HCT116 (cell line): ENCODE results near the gene NMNAT3. TPM values are rescaled to one million over a fixed set of nuclear protein-coding genes. Genes with fewer than 3 reads are reported as not detected.

ENCODE experiments used
- ATAC-seq: fragments of 200-7000 bp; cut with Tn5 transposase; 2 replicates; pipeline ENCODE4 v1.9.1; 2020; ENCODE audit warnings: mild to moderate bottlenecking, moderate library complexity
- BruUV-seq: library from RNA; stranded (reverse); fragments of 400-500 nt; replicated peaks from 2 replicates; lab custom pipeline; 2021; lab: Mats Ljungman, UMichigan
- CTCF ChIA-PET: fragments of 300-600 bp; sonication (Branson Sonifier 250); formaldehyde crosslinking; loops from one replicate; lab custom pipeline; 2021; ENCODE audit warnings: antibody characterized with exemption; lab: Charles Lee
- POLR2A ChIA-PET: fragments of 300-600, 350-600 bp; sonication (Branson Sonifier 250); formaldehyde crosslinking; loops from one replicate; lab custom pipeline; 2021; ENCODE audit warnings: antibody characterized with exemption; lab: Charles Lee
- RAD21 ChIA-PET, 2 experiments: fragments of 300-600 bp; sonication (Branson Sonifier 250); formaldehyde crosslinking; loops; one replicate each; lab custom pipeline; 2023; ENCODE audit warnings: low total read pairs in 2 of 2; ENCODE audit not compliant: uncharacterized antibody in 2 of 2, unreplicated experiment in 2 of 2, low non-redundant PET in 1 of 2; lab: Charles Lee
- DNase-seq: peaks from one replicate; pipeline ENCODE4 v3.0.0-alpha.2; 2010; ENCODE audit warnings: low read depth, low spot score
- H2AFZ ChIP-seq: fragments of 200-600 bp; shearing (Covaris generic), sonication (generic); 2 replicates; pipeline ENCODE4 v1.6.1; 2017; ENCODE audit warnings: low read depth, mixed run types, mixed read lengths, antibody characterized with exemption, low read length; ENCODE audit not compliant: poor library complexity, severe bottlenecking
- H3K27ac ChIP-seq: 2 replicates; pipeline ENCODE4 v1.5.1; 2012; ENCODE audit warnings: low read depth, low read length
- H3K27me3 ChIP-seq: fragments of 200-600 bp; sonication (generic); 2 replicates; pipeline ENCODE4 v1.6.1; 2016; ENCODE audit warnings: mixed run types, low read length, mixed read lengths; ENCODE audit not compliant: insufficient read depth
- H3K36me3 ChIP-seq, 2 experiments: fragments of 200-500 bp in 1 of 2; fragments of 200-600 bp in 1 of 2; sonication (Bioruptor generic) in 1 of 2; sonication (generic) in 1 of 2; 2 replicates each; pipeline versions ENCODE4 v1.5.1 to v1.6.1; 2014 to 2016; ENCODE audit warnings: low read length in 2 of 2, inconsistent platforms in 1 of 2, mixed read lengths in 1 of 2, mixed run types in 1 of 2; ENCODE audit not compliant: insufficient read depth in 2 of 2, control insufficient read depth in 1 of 2
- H3K4me1 ChIP-seq, 2 experiments: fragments of 200-600 bp in 1 of 2; sonication (generic) in 1 of 2; 2 replicates each; pipeline versions ENCODE4 v1.5.1 to v1.6.1; 2012 to 2017; ENCODE audit warnings: low read length in 2 of 2, inconsistent platforms in 1 of 2, mild to moderate bottlenecking in 1 of 2, mixed read lengths in 1 of 2, mixed run types in 1 of 2, moderate library complexity in 1 of 2; ENCODE audit not compliant: insufficient read depth in 2 of 2, control insufficient read depth in 1 of 2
- H3K4me2 ChIP-seq: fragments of 200-600 bp; sonication (generic); 2 replicates; pipeline ENCODE4 v1.6.1; 2017; ENCODE audit warnings: mixed run types, low read length, mixed read lengths
- H3K4me3 ChIP-seq, 2 experiments: fragments of 200-600 bp in 1 of 2; sonication (generic) in 1 of 2; replicated peaks in 1 of 2; 2 replicates each; pipeline ENCODE4 v1.5.1; 2011 to 2016; ENCODE audit warnings: low read length in 2 of 2, control low read depth in 1 of 2, low read depth in 1 of 2, mild to moderate bottlenecking in 1 of 2, mixed read lengths in 1 of 2, mixed run types in 1 of 2
- H3K79me2 ChIP-seq: fragments of 200-600 bp; sonication (generic); 2 replicates; pipeline ENCODE4 v1.6.1; 2017; ENCODE audit warnings: mild to moderate bottlenecking, mixed run types, low read length, moderate library complexity, mixed read lengths; ENCODE audit not compliant: insufficient read depth
- H3K9ac ChIP-seq: fragments of 200-600 bp; sonication (generic); 2 replicates; pipeline ENCODE4 v1.6.1; 2016; ENCODE audit warnings: low read length, mixed read lengths
- H3K9me2 ChIP-seq: fragments of 200-600 bp; sonication (generic), shearing (Covaris generic); 2 replicates; pipeline ENCODE4 v1.6.1; 2017; ENCODE audit warnings: mixed run types, mild to moderate bottlenecking, moderate library complexity; ENCODE audit not compliant: insufficient read depth
- H3K9me3 ChIP-seq, 2 experiments: fragments of 200-500 bp in 1 of 2; fragments of 200-600 bp in 1 of 2; sonication (Bioruptor generic) in 1 of 2; sonication (generic) in 1 of 2; 2 replicates each; pipeline ENCODE4 v1.6.1; 2014 to 2017; ENCODE audit warnings: low read length in 2 of 2, mixed read lengths in 2 of 2, inconsistent platforms in 1 of 2, low read depth in 1 of 2, mild to moderate bottlenecking in 1 of 2, mixed run types in 1 of 2, moderate library complexity in 1 of 2; ENCODE audit not compliant: control insufficient read depth in 1 of 2, insufficient read depth in 1 of 2
- H4K20me1 ChIP-seq: fragments of 200-600 bp; sonication (generic), shearing (Covaris generic); 2 replicates; pipeline ENCODE4 v1.6.1; 2017; ENCODE audit warnings: mixed run types, mild to moderate bottlenecking, moderate library complexity; ENCODE audit not compliant: insufficient read depth
- EGR1 ChIP-seq: IDR thresholded peaks from 2 replicates; pipeline ENCODE4 v1.6.1; 2012; ENCODE audit warnings: low read depth
- ELF1 ChIP-seq: IDR thresholded peaks from 2 replicates; pipeline ENCODE4 v1.6.1; 2012; ENCODE audit warnings: low read depth, borderline replicate concordance
- EZH2 ChIP-seq: fragments of 200-600 bp; sonication (generic); IDR thresholded peaks from 2 replicates; pipeline ENCODE4 v1.6.1; 2017; ENCODE audit warnings: antibody characterized with exemption, mixed run types
- FOSL1 ChIP-seq: IDR thresholded peaks from 2 replicates; pipeline ENCODE4 v1.6.1; 2012; ENCODE audit warnings: low read depth
- JUND ChIP-seq: IDR thresholded peaks from 2 replicates; pipeline ENCODE4 v1.6.1; 2012
- POLR2A ChIP-seq: IDR thresholded peaks from 2 replicates; pipeline ENCODE4 v1.7.0; 2011; ENCODE audit warnings: borderline replicate concordance; ENCODE audit not compliant: insufficient read depth, insufficient read length; ENCODE audit errors: extremely low read depth
- POLR2AphosphoS5 ChIP-seq: IDR thresholded peaks from 2 replicates; pipeline ENCODE4 v1.6.1; 2011; ENCODE audit warnings: mild to moderate bottlenecking, low read depth, low read length, moderate library complexity
- RAD21 ChIP-seq: IDR thresholded peaks from 2 replicates; pipeline ENCODE4 v1.6.1; 2012; ENCODE audit warnings: low read depth, mild to moderate bottlenecking
- SP1 ChIP-seq: IDR thresholded peaks from 2 replicates; pipeline ENCODE4 v1.6.1; 2012; ENCODE audit warnings: low read depth
- SRF ChIP-seq: IDR thresholded peaks from 2 replicates; pipeline ENCODE4 v1.6.1; 2012; ENCODE audit warnings: low read depth
- YY1 ChIP-seq: IDR thresholded peaks from 2 replicates; pipeline ENCODE4 v1.6.1; 2011; ENCODE audit warnings: low read length, low read depth, moderate library complexity, mild to moderate bottlenecking; ENCODE audit not compliant: insufficient replicate concordance; ENCODE audit errors: extremely low read depth
- ZFX ChIP-seq: fragments of 450-650 bp; IDR thresholded peaks from 2 replicates; pipeline ENCODE4 v1.6.1; 2017
- ZNF274 ChIP-seq: fragments of 200-500 bp; sonication (Bioruptor generic); IDR thresholded peaks from 2 replicates; pipeline ENCODE4 v1.6.1; 2014; ENCODE audit warnings: mild to moderate bottlenecking, low read depth, low read length, inconsistent platforms
- intact Hi-C: fragments of 100-400 bp; cut with micrococcal nuclease; formaldehyde crosslinking; loops from 2 replicates; pipeline ENCODE4 v1.10.0; 2022
- total RNA-seq: library from RNA; stranded (reverse); gene quantifications from one replicate; pipeline ENCODE4 v1.2.1, GENCODE V29; 2021; ENCODE audit not compliant: unreplicated experiment
- TF ChIP-seq, protein P1 (sequence below): IDR thresholded peaks from 2 replicates; pipeline ENCODE4 v1.6.1; 2012
- TF ChIP-seq, protein P2 (sequence below): IDR thresholded peaks from 2 replicates; pipeline ENCODE4 v1.6.1; 2012
- TF ChIP-seq, protein P3 (sequence below): IDR thresholded peaks from 2 replicates; pipeline ENCODE4 v1.6.1; 2012; ENCODE audit warnings: low read depth

The NMNAT3 gene
- total RNA-seq, 1 experiment from 2014 or later = 5.7 TPM

DNA sequence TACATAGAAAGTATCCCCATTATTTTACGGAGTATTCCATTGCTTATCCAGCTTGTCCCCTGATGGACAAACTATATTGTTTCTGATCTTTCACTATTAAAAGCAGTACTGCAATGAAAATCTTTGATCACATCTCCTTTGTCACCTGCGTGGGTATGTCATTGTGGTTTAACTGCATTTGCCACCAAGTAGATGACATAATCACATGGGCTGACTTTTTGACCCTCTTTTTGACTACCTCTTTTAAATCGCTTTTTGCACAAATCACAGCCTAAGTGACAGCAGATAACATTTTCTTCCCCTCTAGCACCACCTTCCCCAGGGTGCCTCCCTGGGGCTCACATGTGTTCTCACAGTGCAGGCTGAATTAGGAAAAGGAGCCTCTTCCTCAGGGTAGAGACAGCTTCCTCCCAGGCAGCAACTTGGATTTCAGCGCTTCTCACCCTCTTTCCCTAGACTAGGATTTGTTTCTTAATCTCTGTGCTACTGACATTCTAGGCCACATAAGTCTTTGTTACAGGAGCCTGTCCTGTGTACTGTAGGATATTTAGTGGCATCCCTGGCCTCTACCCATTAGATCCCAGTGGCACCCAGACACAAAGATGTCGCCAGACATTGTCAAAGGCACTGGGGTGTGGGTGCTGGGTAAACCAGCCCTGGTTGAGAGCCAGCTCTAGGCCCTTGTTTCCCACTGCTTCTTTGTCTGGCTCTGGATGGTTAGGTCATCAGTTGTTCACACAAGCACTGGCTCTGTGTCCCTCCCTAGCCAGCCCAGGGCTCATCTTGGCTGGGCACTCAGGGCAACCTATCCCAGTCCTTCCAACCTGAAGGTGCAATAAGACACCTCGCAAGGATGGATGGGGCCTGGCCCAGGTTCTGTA, 136.9 kb downstream of the NMNAT3 start:
- no peak overlapping the region for H2AFZ ChIP-seq
- no peak for TF ChIP-seq SP1
- TF ChIP-seq SRF = no peak
- TF ChIP-seq EGR1 = no peak
- TF ChIP-seq POLR2A = no peak
- no peak for TF ChIP-seq ELF1
- TF ChIP-seq, protein P1, sequence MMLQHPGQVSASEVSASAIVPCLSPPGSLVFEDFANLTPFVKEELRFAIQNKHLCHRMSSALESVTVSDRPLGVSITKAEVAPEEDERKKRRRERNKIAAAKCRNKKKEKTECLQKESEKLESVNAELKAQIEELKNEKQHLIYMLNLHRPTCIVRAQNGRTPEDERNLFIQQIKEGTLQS = no peak
- TF ChIP-seq ZNF274 = no peak
- TF ChIP-seq, protein P2, sequence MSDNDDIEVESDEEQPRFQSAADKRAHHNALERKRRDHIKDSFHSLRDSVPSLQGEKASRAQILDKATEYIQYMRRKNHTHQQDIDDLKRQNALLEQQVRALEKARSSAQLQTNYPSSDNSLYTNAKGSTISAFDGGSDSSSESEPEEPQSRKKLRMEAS = no peak
- no peak for TF ChIP-seq RAD21
- no peak for TF ChIP-seq ZFX
- TF ChIP-seq EZH2 = no peak
- TF ChIP-seq, protein P3, sequence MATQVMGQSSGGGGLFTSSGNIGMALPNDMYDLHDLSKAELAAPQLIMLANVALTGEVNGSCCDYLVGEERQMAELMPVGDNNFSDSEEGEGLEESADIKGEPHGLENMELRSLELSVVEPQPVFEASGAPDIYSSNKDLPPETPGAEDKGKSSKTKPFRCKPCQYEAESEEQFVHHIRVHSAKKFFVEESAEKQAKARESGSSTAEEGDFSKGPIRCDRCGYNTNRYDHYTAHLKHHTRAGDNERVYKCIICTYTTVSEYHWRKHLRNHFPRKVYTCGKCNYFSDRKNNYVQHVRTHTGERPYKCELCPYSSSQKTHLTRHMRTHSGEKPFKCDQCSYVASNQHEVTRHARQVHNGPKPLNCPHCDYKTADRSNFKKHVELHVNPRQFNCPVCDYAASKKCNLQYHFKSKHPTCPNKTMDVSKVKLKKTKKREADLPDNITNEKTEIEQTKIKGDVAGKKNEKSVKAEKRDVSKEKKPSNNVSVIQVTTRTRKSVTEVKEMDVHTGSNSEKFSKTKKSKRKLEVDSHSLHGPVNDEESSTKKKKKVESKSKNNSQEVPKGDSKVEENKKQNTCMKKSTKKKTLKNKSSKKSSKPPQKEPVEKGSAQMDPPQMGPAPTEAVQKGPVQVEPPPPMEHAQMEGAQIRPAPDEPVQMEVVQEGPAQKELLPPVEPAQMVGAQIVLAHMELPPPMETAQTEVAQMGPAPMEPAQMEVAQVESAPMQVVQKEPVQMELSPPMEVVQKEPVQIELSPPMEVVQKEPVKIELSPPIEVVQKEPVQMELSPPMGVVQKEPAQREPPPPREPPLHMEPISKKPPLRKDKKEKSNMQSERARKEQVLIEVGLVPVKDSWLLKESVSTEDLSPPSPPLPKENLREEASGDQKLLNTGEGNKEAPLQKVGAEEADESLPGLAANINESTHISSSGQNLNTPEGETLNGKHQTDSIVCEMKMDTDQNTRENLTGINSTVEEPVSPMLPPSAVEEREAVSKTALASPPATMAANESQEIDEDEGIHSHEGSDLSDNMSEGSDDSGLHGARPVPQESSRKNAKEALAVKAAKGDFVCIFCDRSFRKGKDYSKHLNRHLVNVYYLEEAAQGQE = no peak
- no peak for TF ChIP-seq POLR2AphosphoS5
- no peak for TF ChIP-seq YY1
- TF ChIP-seq JUND = no peak
- no peak for TF ChIP-seq FOSL1
- TF ChIP-seq, all 23 proteins: peak for 0
- no peak for ATAC-seq
- H3K9me2 ChIP-seq = no peaks in the 10 kb centered on the region
- H3K79me2 ChIP-seq = peaks cover 9% of the 10 kb centered on the region; the same call in 1 of the 2 replicates
- RAD21 ChIA-PET = no interaction called here
- no peak overlapping the region for H3K9ac ChIP-seq
- no peaks in the 10 kb centered on the region for H3K9me3 ChIP-seq
- peak overlapping the region; percentile 79; the same call in 1 of the 2 replicates for H3K27ac ChIP-seq
- peak overlapping the region; percentile 73 to 90 for H3K4me3 ChIP-seq
- H3K27me3 ChIP-seq = no peaks in the 10 kb centered on the region
- no peaks in the 10 kb centered on the region for H4K20me1 ChIP-seq
- peak overlapping the region; percentile 95 for H3K4me2 ChIP-seq
- POLR2A ChIA-PET = no interaction called here
- BruUV-seq = no TSS peak
- CTCF ChIA-PET = interaction anchor here (0.8 to 1.2 kb wide), 2 partner anchors 22 to 113 kb away, joined by 3 to 5 read pairs; no protein-coding TSS in a partner anchor
- H3K36me3 ChIP-seq = no peaks in the 10 kb centered on the region; a peak in 1 of 4 replicates
- intact Hi-C loops = no loop called here
- no peak for DNase-seq
- H3K4me1 ChIP-seq = peaks cover 46 to 55% of the 10 kb centered on the region in 2 experiments
